ENCODE results near the gene ACVR2A. TPM values are rescaled to one million over a fixed set of nuclear protein-coding genes. Genes with fewer than 3 reads are reported as not detected.

Gene ACVR2A
- total and polyA plus RNA-seq, 9 of the 15 experiments (the other 6 are each of a cell fraction or from before 2014, with no cell fraction given): 1.2 to 3.9 (median 2.4) TPM

- TF ChIP-seq ZBTB11 (CRISPR knock-in tag; IDR thresholded peaks at IDR 0.05): peak in 1 of 3 experiments; percentile 71; a peak in 2 of 6 replicates
- peak; percentile 85 for TF ChIP-seq NEUROD1 (IDR thresholded peaks at IDR 0.05; ENCODE audit: borderline replicate concordance, low read depth, low read length, partially characterized antibody)
- peak; percentile 60; the same call in 1 of the 2 replicates for TF ChIP-seq ZNF76 (CRISPR knock-in tag; IDR thresholded peaks at IDR 0.05; ENCODE audit: borderline replicate concordance)
- no peak for TF ChIP-seq CEBPG (CRISPR knock-in tag; IDR thresholded peaks at IDR 0.05)
- TF ChIP-seq CEBPG (tag; conservative IDR thresholded peaks at IDR 0.05 in 1 of 2, IDR thresholded peaks at IDR 0.05 in 1 of 2): no peak
- no peak for TF ChIP-seq DMBX1 (CRISPR knock-in tag; IDR thresholded peaks at IDR 0.05; ENCODE audit: borderline replicate concordance)
- no peak for TF ChIP-seq POLR3A (IDR thresholded peaks at IDR 0.05; ENCODE audit: borderline replicate concordance, extremely low read depth, insufficient read depth, insufficient read length)
- TF ChIP-seq MAFK (IDR thresholded peaks at IDR 0.05; ENCODE audit: low read length): no peak
- TF ChIP-seq ASH1L (IDR thresholded peaks at IDR 0.05; ENCODE audit: borderline replicate concordance, low read depth, partially characterized antibody): no peak
- peak; percentile 67 for TF ChIP-seq PHF8 (IDR thresholded peaks at IDR 0.05; ENCODE audit: borderline replicate concordance, low read length)
- TF ChIP-seq KDM1A (IDR thresholded peaks at IDR 0.05): no peak
- no peak for TF ChIP-seq HNRNPLL (IDR thresholded peaks at IDR 0.05; ENCODE audit: low read depth, low read length, poor library complexity, severe bottlenecking)
- no peak for TF ChIP-seq HOXB6 (CRISPR knock-in tag; IDR thresholded peaks at IDR 0.05; ENCODE audit: borderline replicate concordance)
- TF ChIP-seq ARID2 (IDR thresholded peaks at IDR 0.05): no peak
- TF ChIP-seq PCBP1 (IDR thresholded peaks at IDR 0.05; ENCODE audit: low read depth, low read length, poor library complexity, severe bottlenecking): peak; percentile 42
- no peak for TF ChIP-seq TBP (optimal IDR thresholded peaks at IDR 0.05; ENCODE audit: low read depth, low read length)
- TF ChIP-seq POLR2AphosphoS2 (IDR thresholded peaks at IDR 0.05; ENCODE audit: low read length): no peak
- TF ChIP-seq ZNF395 (CRISPR knock-in tag; IDR thresholded peaks at IDR 0.05): no peak
- TF ChIP-seq ETV5 (CRISPR knock-in tag; IDR thresholded peaks at IDR 0.05; ENCODE audit: low read depth): no peak; the same call in 1 of the 2 replicates
- TF ChIP-seq E2F5 (CRISPR knock-in tag; IDR thresholded peaks at IDR 0.05): no peak
- TF ChIP-seq ZNF696 (CRISPR knock-in tag; conservative IDR thresholded peaks at IDR 0.05): no peak
Observed at GRCh38 chr2:147843864-147844696, 749 bp upstream of the ACVR2A start (continued).
